HUES6 (cell line): ENCODE measurements around the gene AQP10.
"Not testable (repeated sequence)": the region's sequence is repeated elsewhere in the genome, so short reads cannot be mapped to it uniquely, and the experiment has no call there.

Experiments
- H3K27ac ChIP-seq: 2 replicates; pipeline ENCODE4 v1.7.0; 2013; ENCODE audit warnings: low read depth, mild to moderate bottlenecking, low read length, inconsistent platforms
- H3K27me3 ChIP-seq: 2 replicates; pipeline ENCODE4 v1.6.1; 2013; ENCODE audit warnings: low read length; ENCODE audit not compliant: control insufficient read depth, insufficient read depth
- H3K36me3 ChIP-seq: 2 replicates; pipeline ENCODE4 v1.6.1; 2013; ENCODE audit warnings: low read length; ENCODE audit not compliant: control insufficient read depth, insufficient read depth
- H3K4me1 ChIP-seq: 2 replicates; pipeline ENCODE4 v1.6.1; 2013; ENCODE audit warnings: low read length; ENCODE audit not compliant: control insufficient read depth, insufficient read depth
- H3K4me3 ChIP-seq: 2 replicates; pipeline ENCODE4 v1.5.1; 2013; ENCODE audit warnings: low read depth, low read length
- H3K9ac ChIP-seq: one replicate; pipeline ENCODE4 v1.6.1; 2013; ENCODE audit warnings: mild to moderate bottlenecking, low read length
- H3K9me3 ChIP-seq: 2 replicates; pipeline ENCODE4 v1.6.1; 2013; ENCODE audit warnings: low read depth, low read length; ENCODE audit not compliant: control insufficient read depth, insufficient read depth

Gene AQP10

DNA sequence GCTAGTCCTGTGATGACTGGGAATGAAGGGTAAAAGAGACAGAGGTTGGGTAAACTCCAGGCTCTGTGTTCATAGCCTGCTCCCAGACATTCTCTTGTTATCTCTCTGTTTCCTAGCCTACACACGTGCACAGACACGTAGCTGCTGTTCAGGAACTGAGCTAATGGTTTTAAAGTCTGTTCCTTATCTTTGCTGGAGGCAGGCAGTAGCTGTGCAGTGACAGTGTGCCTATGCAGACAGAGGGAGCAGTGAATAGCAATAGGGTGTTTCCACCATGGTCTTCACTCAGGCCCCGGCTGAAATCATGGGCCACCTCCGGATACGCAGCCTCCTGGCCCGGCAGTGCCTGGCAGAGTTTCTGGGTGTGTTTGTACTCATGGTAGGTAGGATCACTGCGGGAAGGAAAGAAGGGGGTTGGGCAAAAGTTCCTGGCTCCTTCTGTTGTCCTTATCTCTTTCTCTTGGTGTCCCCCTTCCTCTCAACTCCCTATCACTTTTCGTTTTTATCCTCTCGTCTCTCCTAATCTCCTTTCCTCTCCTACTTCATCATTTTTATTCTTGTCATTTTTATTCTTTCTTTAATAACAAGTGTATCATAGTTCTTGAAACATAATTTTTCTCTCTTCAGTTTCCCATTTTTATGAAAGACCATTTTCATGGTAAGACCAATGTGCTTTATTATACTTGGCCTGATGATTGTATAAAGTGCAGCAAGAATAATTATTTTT lies at the start of gene AQP10:
AQP10 (plus strand) TSS at position 212 of the 727 bp plus-strand sequence; CDS start at position 275, 63 bp downstream.
- H3K9me3 ChIP-seq = peaks cover 10% of the 10 kb centered on the region; the same call in 1 of the 2 replicates
- no peak within 1 kb of the TSS for H3K27ac ChIP-seq
- no peak within 1 kb of the TSS for H3K4me3 ChIP-seq
- H3K4me1 ChIP-seq = no peaks in the 10 kb centered on the region
- H3K9ac ChIP-seq = no peak within 1 kb of the TSS
- H3K27me3 ChIP-seq = peaks cover 17% of the 10 kb centered on the region; the same call in 1 of the 2 replicates
- H3K36me3 ChIP-seq = no peaks in the 10 kb centered on the region

GRCh38 chr1:154272217-154272998 lies 48.5 kb upstream of the AQP10 start, which contains the start of gene HAX1:
TSS of gene HAX1 (plus strand) at chr1:154272629. CDS start at chr1:154272724, 95 bp downstream.
- Histone ChIP-seq H3K27me3 (no peaks in the 10 kb centered on the region), H3K4me1 (peaks cover 4% of the 10 kb centered on the region; the same call in 1 of the 2 replicates), H3K9me3 (no peaks in the 10 kb centered on the region), H3K36me3 (peaks cover 45% of the 10 kb centered on the region), H3K4me3 (peak within 1 kb of the TSS; percentile 88), H3K27ac (peak within 1 kb of the TSS; percentile 80), H3K9ac (peak within 1 kb of the TSS; percentile 94)

GRCh38 chr1:154272999-154273563 lies 47.8 kb upstream of the AQP10 start:
- Histone ChIP-seq H3K36me3 (peaks cover 44% of the 10 kb centered on the region), H3K9me3 (no peaks in the 10 kb centered on the region), H3K4me1 (peaks cover 4% of the 10 kb centered on the region; the same call in 1 of the 2 replicates), H3K4me3 (peak overlapping the region; percentile 88), H3K27me3 (no peaks in the 10 kb centered on the region), H3K9ac (peak overlapping the region; percentile 94), H3K27ac (peak overlapping the region; percentile 80)

GRCh38 chr1:154276797-154277196 lies 44.1 kb upstream of the AQP10 start:
- Histone ChIP-seq H3K9ac (no peak overlapping the region), H3K27me3 (no peaks in the 10 kb centered on the region), H3K9me3 (no peaks in the 10 kb centered on the region), H3K36me3 (peaks cover 20% of the 10 kb centered on the region), H3K4me1 (peaks cover 4% of the 10 kb centered on the region; the same call in 1 of the 2 replicates), H3K27ac (no peak overlapping the region), H3K4me3 (no peak overlapping the region)

DNA sequence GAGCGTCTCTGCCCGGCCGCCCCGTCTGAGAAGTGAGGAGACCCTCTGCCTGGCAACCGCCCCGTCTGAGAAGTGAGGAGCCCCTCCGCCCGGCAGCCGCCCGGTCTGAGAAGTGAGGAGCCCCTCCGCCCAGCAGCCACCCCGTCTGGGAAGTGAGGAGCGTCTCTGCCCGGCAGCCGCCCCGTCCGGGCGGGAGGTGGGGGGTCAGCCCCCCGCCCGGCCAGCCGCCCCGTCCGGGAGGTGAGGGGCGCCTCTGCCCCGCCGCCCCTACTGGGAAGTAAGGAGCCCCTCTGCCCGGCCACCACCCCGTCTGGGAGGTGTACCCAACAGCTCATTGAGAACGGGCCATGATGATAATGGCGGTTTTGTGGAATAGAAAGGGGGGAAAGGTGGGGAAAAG lies 33.3 kb upstream of the AQP10 start:
- H3K27ac ChIP-seq, H3K4me1 ChIP-seq, H3K9ac ChIP-seq, H3K9me3 ChIP-seq, H3K4me3 ChIP-seq, H3K36me3 ChIP-seq, H3K27me3 ChIP-seq: not testable (repeated sequence)

DNA sequence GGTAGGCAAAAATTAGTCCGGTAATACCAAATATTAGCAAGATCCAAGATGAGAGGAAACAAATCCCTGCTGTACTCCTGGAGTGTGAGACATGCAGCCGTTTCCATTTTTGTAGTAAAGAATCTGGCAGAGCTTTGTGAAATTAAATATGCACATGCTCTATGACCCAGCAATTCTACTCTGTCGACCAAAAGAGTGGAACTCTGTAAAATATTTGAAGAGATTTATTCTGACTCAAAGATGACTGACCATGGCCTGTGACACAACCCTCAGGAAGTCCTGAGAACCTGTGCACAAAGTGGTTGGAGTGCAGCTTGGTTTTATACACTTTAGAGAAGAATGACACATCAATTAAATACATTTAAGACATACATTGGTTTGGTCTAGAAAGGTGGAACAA lies 32.2 kb upstream of the AQP10 start:
- H3K27ac ChIP-seq = no peak overlapping the region
- H3K9ac ChIP-seq = no peak overlapping the region
- H3K4me3 ChIP-seq = no peak overlapping the region
- H3K9me3 ChIP-seq = peaks cover 5% of the 10 kb centered on the region; the same call in 1 of the 2 replicates
- H3K36me3 ChIP-seq = no peaks in the 10 kb centered on the region
- no peaks in the 10 kb centered on the region for H3K4me1 ChIP-seq
- H3K27me3 ChIP-seq = no peaks in the 10 kb centered on the region

GRCh38 chr1:154290921-154291320 lies 30.0 kb upstream of the AQP10 start:
- Histone ChIP-seq H3K4me3 (no peak overlapping the region), H3K4me1 (no peaks in the 10 kb centered on the region), H3K27ac (no peak overlapping the region), H3K9ac (no peak overlapping the region), H3K9me3 (peaks cover 21% of the 10 kb centered on the region), H3K36me3 (no peaks in the 10 kb centered on the region), H3K27me3 (no peaks in the 10 kb centered on the region)

- Histone ChIP-seq H3K4me3 (no peak overlapping the region), H3K36me3 (no peaks in the 10 kb centered on the region)
Observed at GRCh38 chr1:154295408-154296235, 25.3 kb upstream of the AQP10 start.

DNA sequence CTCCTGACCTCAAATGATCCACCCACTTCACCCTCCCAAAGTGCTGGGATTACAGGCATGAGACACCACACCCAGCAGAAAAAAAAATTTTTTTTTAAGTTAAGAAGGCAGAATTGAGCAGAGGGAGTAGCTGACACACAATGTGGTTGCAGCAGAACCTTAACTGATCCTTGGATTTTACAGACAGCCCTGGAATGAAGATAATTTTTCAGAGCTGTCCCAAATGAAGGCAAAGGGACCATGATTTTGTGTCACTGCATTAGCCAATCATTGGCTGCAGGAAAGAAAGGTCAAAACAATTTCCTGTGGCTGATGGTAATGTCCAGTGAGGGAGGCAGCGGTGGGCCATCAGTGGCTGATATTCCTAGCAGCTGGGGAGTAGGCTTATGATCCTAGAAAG lies 19.3 kb upstream of the AQP10 start:
- no peak overlapping the region for H3K27ac ChIP-seq
- no peaks in the 10 kb centered on the region for H3K4me1 ChIP-seq
- H3K27me3 ChIP-seq = no peaks in the 10 kb centered on the region

More at GRCh38 chr1:154295408-154296235, 25.3 kb upstream of the AQP10 start:
- Histone ChIP-seq H3K4me1 (no peaks in the 10 kb centered on the region), H3K27ac (no peak overlapping the region), H3K9ac (no peak overlapping the region), H3K9me3 (peaks cover 18% of the 10 kb centered on the region), H3K27me3 (no peaks in the 10 kb centered on the region)

GRCh38 chr1:154304664-154305337 lies 16.1 kb upstream of the AQP10 start:
- no peaks in the 10 kb centered on the region for H3K27me3 ChIP-seq
- H3K4me3 ChIP-seq = no peak overlapping the region
- no peaks in the 10 kb centered on the region for H3K36me3 ChIP-seq

More for the DNA sequence above, 19.3 kb upstream of the AQP10 start:
- Histone ChIP-seq H3K9me3 (no peaks in the 10 kb centered on the region), H3K4me3 (no peak overlapping the region), H3K36me3 (no peaks in the 10 kb centered on the region), H3K9ac (no peak overlapping the region)

More at GRCh38 chr1:154304664-154305337, 16.1 kb upstream of the AQP10 start:
- H3K9me3 ChIP-seq = no peaks in the 10 kb centered on the region; the same call in 1 of the 2 replicates
- H3K4me1 ChIP-seq = no peaks in the 10 kb centered on the region
- no peak overlapping the region for H3K27ac ChIP-seq
- no peak overlapping the region for H3K9ac ChIP-seq
